Sigmoid colon (tissue), 7 donors: ENCODE measurements around the gene ARHGAP18. TPM values are rescaled to one million over a fixed set of nuclear protein-coding genes. Genes with fewer than 3 reads are reported as not detected.

Experiments used
- DNase-seq: peaks from one replicate; pipeline ENCODE4 v3.0.0-alpha.2; 2019
- H3K27ac ChIP-seq, 4 donors: fragments of 200-600 bp; sonication (generic); one replicate each; pipeline ENCODE4 v1.5.1; 2016 to 2019; ENCODE audit warnings: mild to moderate bottlenecking in 1 of 4
- H3K27me3 ChIP-seq, 3 donors: fragments of 200-600 bp; sonication (generic); one replicate each; pipeline ENCODE4 v1.5.1; 2019; ENCODE audit warnings: mild to moderate bottlenecking in 1 of 3
- H3K36me3 ChIP-seq, 4 donors: fragments of 200-600 bp; sonication (generic); one replicate each; pipeline ENCODE4 v1.5.1; 2016 to 2019
- H3K4me1 ChIP-seq, 4 donors: fragments of 200-600 bp; sonication (generic); one replicate each; pipeline ENCODE4 v1.5.1; 2017 to 2019
- H3K4me3 ChIP-seq, 4 donors: fragments of 200-600 bp; sonication (generic); one replicate each; pipeline ENCODE4 v1.5.1; 2017 to 2019; ENCODE audit warnings: mild to moderate bottlenecking in 2 of 4, moderate library complexity in 1 of 4
- H3K9me3 ChIP-seq, 4 donors: fragments of 200-600 bp in 3 of 4; sonication (generic) in 3 of 4; one replicate each; pipeline versions ENCODE4 v1.5.1 to v1.6.1; 2013 to 2019
- EP300 ChIP-seq, 4 donors: sonication (generic); formaldehyde crosslinking; IDR thresholded peaks; one replicate each; pipeline ENCODE4 v1.6.1; 2017; ENCODE audit warnings: antibody characterized with exemption in 4 of 4
- POLR2A ChIP-seq, 2 donors: fragments of 450-650 bp; IDR thresholded peaks; one replicate each; pipeline ENCODE4 v1.6.1; 2016; ENCODE audit warnings: antibody characterized with exemption in 2 of 2, mild to moderate bottlenecking in 2 of 2, moderate library complexity in 2 of 2
- POLR2AphosphoS5 ChIP-seq, 4 donors: sonication (generic); formaldehyde crosslinking; IDR thresholded peaks; one replicate each; pipeline ENCODE4 v1.6.1; 2017; ENCODE audit warnings: antibody characterized with exemption in 4 of 4
- WGBS, 2 donors: extraction: QIAGEN DNeasy Blood & Tissue Kit; methylation state at CpG; one replicate each; pipeline ENCODE4 v1.1.7; 2013; 5-methylcytosine and 5-hydroxymethylcytosine counted together
- intact Hi-C: fragments of 100-400 bp; cut with DNase I; formaldehyde crosslinking; loops from one replicate; pipeline ENCODE4 v1.15.1; 2023
- polyA plus RNA-seq, 3 donors: library from polyadenylated mRNA; stranded (reverse); fragments of 200-250 nt; gene quantifications; one replicate each; pipeline ENCODE4 v1.2.3, GENCODE V29; 2013
- total RNA-seq, 4 donors: library from RNA; depleted of rRNA; stranded (reverse); fragments of >200 nt; gene quantifications; one replicate each; pipeline ENCODE4 v1.1.0, GENCODE V29; 2016
- TF ChIP-seq, protein P1 (sequence below), 4 experiments: fragments of 450-650 bp in 3 of 4; fragments of 200-600 bp in 1 of 4; IDR thresholded peaks; one replicate each; pipeline ENCODE4 v1.5.1; 2016 to 2019; ENCODE audit warnings: antibody characterized with exemption in 4 of 4, mild to moderate bottlenecking in 3 of 4, moderate library complexity in 2 of 4
- donor health status: healthy with polysubstance abuse.
- donor health status: Bipolar disorder and iron deficiency.
- donor health status: healthy.

The ARHGAP18 gene
- total and polyA plus RNA-seq, 7 donors = 9.2 to 16.9 (median 10.7) TPM

- WGBS, 2 donors = 91 to 96% methylated on average over 3 of the region's 3 CpGs
- intact Hi-C loops = no loop called here
- no peaks in the 10 kb centered on the region for H3K9me3 ChIP-seq
- no peaks in the 10 kb centered on the region for H3K27me3 ChIP-seq
- no peak overlapping the region for H3K4me3 ChIP-seq
- H3K27ac ChIP-seq = no peak overlapping the region
- no peak for TF ChIP-seq EP300 (IDR thresholded peaks at IDR 0.05)
- TF ChIP-seq POLR2AphosphoS5 (IDR thresholded peaks at IDR 0.05) = no peak
- TF ChIP-seq POLR2A (IDR thresholded peaks at IDR 0.05) = no peak
- TF ChIP-seq, protein P1, sequence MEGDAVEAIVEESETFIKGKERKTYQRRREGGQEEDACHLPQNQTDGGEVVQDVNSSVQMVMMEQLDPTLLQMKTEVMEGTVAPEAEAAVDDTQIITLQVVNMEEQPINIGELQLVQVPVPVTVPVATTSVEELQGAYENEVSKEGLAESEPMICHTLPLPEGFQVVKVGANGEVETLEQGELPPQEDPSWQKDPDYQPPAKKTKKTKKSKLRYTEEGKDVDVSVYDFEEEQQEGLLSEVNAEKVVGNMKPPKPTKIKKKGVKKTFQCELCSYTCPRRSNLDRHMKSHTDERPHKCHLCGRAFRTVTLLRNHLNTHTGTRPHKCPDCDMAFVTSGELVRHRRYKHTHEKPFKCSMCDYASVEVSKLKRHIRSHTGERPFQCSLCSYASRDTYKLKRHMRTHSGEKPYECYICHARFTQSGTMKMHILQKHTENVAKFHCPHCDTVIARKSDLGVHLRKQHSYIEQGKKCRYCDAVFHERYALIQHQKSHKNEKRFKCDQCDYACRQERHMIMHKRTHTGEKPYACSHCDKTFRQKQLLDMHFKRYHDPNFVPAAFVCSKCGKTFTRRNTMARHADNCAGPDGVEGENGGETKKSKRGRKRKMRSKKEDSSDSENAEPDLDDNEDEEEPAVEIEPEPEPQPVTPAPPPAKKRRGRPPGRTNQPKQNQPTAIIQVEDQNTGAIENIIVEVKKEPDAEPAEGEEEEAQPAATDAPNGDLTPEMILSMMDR (IDR thresholded peaks at IDR 0.05) = no peak
- no peak for DNase-seq
- no peaks in the 10 kb centered on the region for H3K36me3 ChIP-seq
- peaks cover 0 to 8% (median 6%) of the 10 kb centered on the region in 4 donors for H3K4me1 ChIP-seq
Observed at GRCh38 chr6:129657483-129657882, 52.5 kb downstream of the ARHGAP18 start.

GRCh38 chr6:129655334-129655733 lies 54.6 kb downstream of the ARHGAP18 start:
- TF ChIP-seq, protein P1 (IDR thresholded peaks at IDR 0.05) = no peak
- TF ChIP-seq POLR2A (IDR thresholded peaks at IDR 0.05) = no peak
- TF ChIP-seq EP300 (IDR thresholded peaks at IDR 0.05) = no peak
- no peak for TF ChIP-seq POLR2AphosphoS5 (IDR thresholded peaks at IDR 0.05)
- intact Hi-C loops = no loop called here
- H3K9me3 ChIP-seq = no peaks in the 10 kb centered on the region
- no peak for DNase-seq
- no peak overlapping the region for H3K4me3 ChIP-seq
- no peaks in the 10 kb centered on the region for H3K4me1 ChIP-seq
- H3K36me3 ChIP-seq = no peaks in the 10 kb centered on the region
- WGBS, 2 donors = 24 to 66% methylated on average over 1 of the region's 1 CpG
- no peak overlapping the region for H3K27ac ChIP-seq
- no peaks in the 10 kb centered on the region for H3K27me3 ChIP-seq

GRCh38 chr6:129653746-129654145 lies 56.2 kb downstream of the ARHGAP18 start:
- H3K27me3 ChIP-seq = no peaks in the 10 kb centered on the region
- no peaks in the 10 kb centered on the region for H3K4me1 ChIP-seq
- TF ChIP-seq, protein P1 (IDR thresholded peaks at IDR 0.05) = no peak
- TF ChIP-seq EP300 (IDR thresholded peaks at IDR 0.05) (no peak), POLR2AphosphoS5 (IDR thresholded peaks at IDR 0.05) (no peak), POLR2A (IDR thresholded peaks at IDR 0.05) (no peak)
- DNase-seq = no peak
- H3K4me3 ChIP-seq = no peak overlapping the region
- no peaks in the 10 kb centered on the region for H3K9me3 ChIP-seq
- intact Hi-C loops = no loop called here
- H3K36me3 ChIP-seq = no peaks in the 10 kb centered on the region
- no peak overlapping the region for H3K27ac ChIP-seq
- WGBS, 2 donors = 73 to 78% methylated on average over 2 of the region's 2 CpGs

GRCh38 chr6:129653229-129653628 lies 56.7 kb downstream of the ARHGAP18 start:
- Histone ChIP-seq H3K27ac (no peak overlapping the region), H3K4me3 (no peak overlapping the region), H3K9me3 (no peaks in the 10 kb centered on the region), H3K36me3 (no peaks in the 10 kb centered on the region), H3K27me3 (no peaks in the 10 kb centered on the region), H3K4me1 (no peaks in the 10 kb centered on the region)
- TF ChIP-seq POLR2A (IDR thresholded peaks at IDR 0.05) (no peak), EP300 (IDR thresholded peaks at IDR 0.05) (no peak), POLR2AphosphoS5 (IDR thresholded peaks at IDR 0.05) (no peak)
- TF ChIP-seq, protein P1 (IDR thresholded peaks at IDR 0.05) = no peak
- intact Hi-C loops = no loop called here
- DNase-seq = no peak
- WGBS, 2 donors = 17 to 56% methylated on average over 2 of the region's 2 CpGs

- intact Hi-C loops = no loop called here
- WGBS, 2 donors = 82 to 89% methylated on average over 2 of the region's 2 CpGs
- H3K27ac ChIP-seq = no peak overlapping the region
- no peak for DNase-seq
- no peaks in the 10 kb centered on the region for H3K4me1 ChIP-seq
- H3K9me3 ChIP-seq = no peaks in the 10 kb centered on the region
- no peak overlapping the region for H3K4me3 ChIP-seq
- no peaks in the 10 kb centered on the region for H3K27me3 ChIP-seq
- no peaks in the 10 kb centered on the region for H3K36me3 ChIP-seq
- TF ChIP-seq POLR2AphosphoS5 (IDR thresholded peaks at IDR 0.05) (no peak), EP300 (IDR thresholded peaks at IDR 0.05) (no peak)
Observed at GRCh38 chr6:129651291-129651691, 58.7 kb downstream of the ARHGAP18 start.
